NCI-H345 (cell line): ENCODE data around the gene PCNX4.
A peak's percentile ranks its signal among the peaks of the same experiment; 100 is the strongest.
"Not testable (repeated sequence)": the region's sequence is repeated elsewhere in the genome, so short reads cannot be mapped to it uniquely, and the experiment has no call there.

Source experiments
- DNase-seq: peaks from one replicate; lab custom pipeline; 2025; lab: John Stamatoyannopoulos, UW

The PCNX4 gene

GRCh38 chr14:60091550-60092525, at the start of gene PCNX4:
Gene PCNX4, plus strand, starts transcription at chr14:60091923. Its CDS starts 15,716 bp downstream, at chr14:60107639.
- DNase-seq, result peak; percentile 99

GRCh38 chr14:60047976-60048375, 43.7 kb upstream of the PCNX4 start:
- not testable (repeated sequence) for DNase-seq

DNA sequence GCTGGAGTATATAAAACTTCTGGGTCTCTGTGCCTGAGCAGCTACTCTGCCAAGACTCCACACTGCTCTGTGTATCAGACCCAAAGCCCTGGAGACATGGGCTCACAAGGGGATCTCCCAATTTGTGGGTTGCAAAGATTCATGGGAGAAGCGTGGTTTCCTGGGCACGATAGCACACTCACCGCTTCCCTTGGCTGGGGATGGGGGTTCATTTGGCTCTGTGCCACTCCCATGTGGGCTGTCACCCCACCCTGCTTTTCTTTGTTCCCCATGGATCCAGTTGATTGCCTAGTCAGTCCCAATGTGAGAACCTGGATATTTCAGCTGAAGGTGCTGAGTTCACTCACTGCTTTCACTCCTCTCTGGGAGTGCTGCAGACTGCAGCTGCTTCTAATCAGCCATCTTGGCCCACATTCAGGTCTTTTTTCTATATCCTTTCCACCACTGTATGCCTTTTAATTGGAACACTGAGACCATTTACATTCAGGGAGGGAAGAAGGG, 40.0 kb upstream of the PCNX4 start:
- no peak for DNase-seq

DNA sequence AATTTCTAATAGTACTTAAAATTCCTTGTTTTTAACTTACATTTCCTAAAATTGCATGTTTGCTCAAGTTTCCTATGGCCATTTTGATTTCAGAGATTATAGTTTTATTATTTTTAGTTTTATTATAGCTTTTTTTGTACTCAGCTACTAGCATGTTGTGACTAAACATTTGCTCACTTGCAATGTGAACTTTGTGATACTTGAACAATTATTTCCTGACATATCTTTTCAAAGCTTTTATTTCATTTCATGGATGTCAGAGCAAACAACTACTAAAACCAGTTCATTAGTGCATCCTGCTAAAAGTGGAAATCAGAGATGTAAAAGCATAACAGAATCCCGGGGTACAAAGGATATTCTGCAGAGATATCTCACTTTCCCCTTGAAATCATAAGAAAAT, 33.6 kb upstream of the PCNX4 start:
- DNase-seq, result no peak

DNA sequence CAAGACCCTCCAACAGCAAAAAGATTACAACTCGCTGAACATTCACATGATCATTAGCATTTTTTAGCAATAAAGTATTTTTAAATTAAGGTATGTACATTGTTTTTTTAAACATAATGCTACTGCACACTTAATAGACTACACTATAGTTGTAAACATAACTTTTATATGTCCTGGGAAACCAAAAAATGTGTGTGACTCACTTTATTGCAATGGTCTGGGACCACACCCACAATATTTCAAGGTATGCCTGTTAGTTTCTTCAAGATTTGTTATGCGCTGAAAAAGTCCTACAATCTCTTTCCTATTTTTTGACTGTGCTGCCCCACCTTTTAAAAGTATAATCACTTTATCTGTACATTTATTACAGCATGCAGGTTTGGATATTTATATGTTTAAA, 30.4 kb upstream of the PCNX4 start:
- DNase-seq, result no peak

GRCh38 chr14:60064491-60065072, 27.1 kb upstream of the PCNX4 start:
- peak; percentile 6 for DNase-seq

- no peak for DNase-seq
Measured at GRCh38 chr14:60067882-60068281, 23.8 kb upstream of the PCNX4 start.

- DNase-seq, result no peak
Measured at GRCh38 chr14:60079723-60080122, 12.0 kb upstream of the PCNX4 start.

- no peak for DNase-seq
Measured at GRCh38 chr14:60085085-60085484, 6.6 kb upstream of the PCNX4 start.

DNA sequence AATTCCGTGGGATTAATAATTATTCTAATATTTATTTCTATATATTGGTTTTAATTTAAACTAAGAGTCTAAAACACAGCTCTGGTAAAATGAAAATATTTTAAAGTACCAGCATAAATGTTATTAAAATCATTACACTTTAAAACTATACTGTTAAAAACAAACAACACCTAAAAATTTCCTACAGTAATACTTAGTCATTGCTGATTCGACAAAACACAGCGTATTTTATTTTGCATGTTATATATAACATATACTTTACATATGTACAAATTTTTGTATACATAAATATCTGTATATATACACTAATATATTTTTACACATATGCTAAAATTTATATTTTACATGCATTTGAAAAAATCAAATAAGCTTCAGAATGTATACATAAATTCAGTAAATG, 6.0 kb upstream of the PCNX4 start:
- no peak for DNase-seq

GRCh38 chr14:60087668-60088067, 4.1 kb upstream of the PCNX4 start:
- DNase-seq, result no peak

- no peak for DNase-seq
Measured at GRCh38 chr14:60089221-60089620, 2.5 kb upstream of the PCNX4 start.

- DNase-seq, result peak; percentile 54
Measured at GRCh38 chr14:60090864-60091519, 731 bp upstream of the PCNX4 start.

- DNase-seq, result peak; percentile 35
Measured at GRCh38 chr14:60092526-60092920, 800 bp downstream of the PCNX4 start.

DNA sequence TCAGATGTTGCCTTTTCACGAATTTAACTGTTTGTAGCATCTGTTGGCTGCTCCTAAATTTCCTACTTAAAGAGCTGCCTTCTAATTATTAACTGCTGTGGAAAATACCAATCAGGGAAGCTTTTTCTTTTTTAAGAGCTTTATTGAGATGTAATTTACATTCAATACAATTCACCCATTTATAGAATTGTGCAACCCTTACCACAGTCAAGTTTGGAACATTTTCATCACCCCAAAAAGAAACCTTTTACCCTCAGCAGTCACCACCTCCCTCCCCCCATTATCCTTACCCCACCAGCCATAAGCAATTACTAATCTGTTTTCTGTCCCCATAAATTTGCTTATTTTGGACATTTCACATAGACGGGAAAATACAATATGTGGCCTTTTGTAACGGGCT, 1.4 kb downstream of the PCNX4 start:
- DNase-seq, result no peak

DNA sequence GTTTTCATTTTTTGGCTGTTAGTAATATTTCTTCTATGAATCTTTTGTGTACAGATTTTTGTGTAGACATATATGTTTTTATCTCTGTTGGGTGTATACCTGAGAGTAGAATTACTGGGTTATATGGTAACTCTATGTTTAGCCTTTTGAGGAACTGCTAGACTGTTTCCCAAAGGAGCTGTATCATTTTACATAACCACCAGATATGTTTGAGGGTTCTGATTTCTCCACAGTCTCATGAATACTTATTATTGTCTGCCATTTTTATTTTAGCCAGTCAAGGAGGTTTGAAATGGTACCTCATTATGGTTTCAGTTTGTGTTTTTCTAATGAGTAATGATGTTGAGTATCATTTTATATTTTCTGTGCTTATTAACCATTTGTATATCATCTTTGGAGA, 1.9 kb downstream of the PCNX4 start:
- DNase-seq, result no peak

DNA sequence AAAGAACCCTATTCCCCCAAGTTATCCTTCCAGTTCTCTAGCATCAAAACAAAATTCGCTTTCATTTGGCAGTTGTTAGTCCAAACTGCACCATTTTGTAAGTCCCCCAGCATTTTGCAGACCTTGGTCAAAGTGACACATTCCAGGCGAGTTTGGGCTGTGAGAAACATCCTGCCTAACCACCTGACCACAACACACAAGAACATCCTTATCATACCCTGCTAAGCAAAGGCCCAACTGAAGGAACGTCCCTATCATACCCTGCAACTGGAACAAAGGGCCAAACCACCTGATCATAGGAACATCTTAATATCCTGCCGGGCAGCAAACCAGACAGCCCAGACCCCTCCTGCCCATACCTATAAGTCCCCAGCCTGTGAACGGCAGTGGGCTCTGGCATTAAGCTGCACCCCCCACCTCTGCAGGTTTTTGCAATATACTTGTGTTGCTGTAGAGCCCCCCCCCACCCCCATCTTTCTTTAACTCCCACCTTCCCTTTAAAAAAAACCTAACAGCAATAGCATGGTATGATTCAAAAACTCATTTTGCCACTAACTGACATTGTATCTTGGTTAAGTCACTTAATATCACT, 2.7 kb downstream of the PCNX4 start:
- DNase-seq, result no peak

DNA sequence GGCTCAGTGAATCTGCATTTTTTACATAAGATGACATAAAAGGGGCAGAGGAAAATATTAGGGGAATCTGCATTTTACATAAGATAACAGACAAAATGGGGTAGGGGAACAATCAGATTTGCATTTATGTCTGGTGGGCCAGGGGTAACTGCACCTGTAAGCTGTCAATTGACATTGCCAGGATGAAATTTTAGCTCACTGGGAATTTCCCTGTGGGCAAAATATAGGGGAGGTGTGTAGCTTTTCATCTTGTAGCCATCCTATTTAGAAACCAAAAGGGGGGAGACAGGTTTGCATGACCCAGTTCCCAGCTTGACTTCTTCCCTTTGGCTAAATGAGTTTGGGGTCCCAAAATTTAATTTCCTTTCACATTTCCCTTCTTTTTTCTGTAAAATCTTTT, 3.5 kb downstream of the PCNX4 start:
- no peak for DNase-seq

DNA sequence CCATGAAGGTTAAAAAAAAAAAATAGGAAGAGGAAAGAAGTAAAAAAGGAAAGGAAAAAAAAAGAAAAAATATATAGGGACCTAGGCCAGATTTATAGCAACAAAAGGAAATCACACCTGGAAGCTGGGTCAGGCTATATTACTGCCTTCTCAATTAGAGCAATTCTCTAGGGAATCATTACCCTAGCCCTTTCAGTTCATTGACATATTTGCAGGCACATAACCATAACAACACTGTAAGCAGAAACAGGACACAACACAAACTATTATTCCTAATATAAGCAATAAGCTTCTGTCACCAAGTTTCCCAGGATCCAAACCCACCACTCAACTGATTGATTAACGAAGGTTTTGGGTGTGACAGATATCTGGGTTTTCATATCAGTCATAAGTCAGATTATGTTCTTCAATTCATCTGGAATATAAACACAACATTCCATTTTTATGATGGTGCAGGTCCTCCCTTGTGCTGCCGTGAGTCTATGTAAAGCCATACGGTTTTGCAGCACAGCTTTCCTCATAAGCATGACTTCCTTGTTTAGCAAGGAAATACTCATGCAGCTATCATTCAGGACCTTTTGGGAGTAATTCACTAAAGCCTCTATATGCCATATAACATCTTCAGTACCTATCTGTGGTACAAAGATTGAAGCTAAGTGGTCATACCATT, 4.2 kb downstream of the PCNX4 start:
- no peak for DNase-seq

- no peak for DNase-seq
Measured at GRCh38 chr14:60097974-60098373, 6.3 kb downstream of the PCNX4 start.

DNA sequence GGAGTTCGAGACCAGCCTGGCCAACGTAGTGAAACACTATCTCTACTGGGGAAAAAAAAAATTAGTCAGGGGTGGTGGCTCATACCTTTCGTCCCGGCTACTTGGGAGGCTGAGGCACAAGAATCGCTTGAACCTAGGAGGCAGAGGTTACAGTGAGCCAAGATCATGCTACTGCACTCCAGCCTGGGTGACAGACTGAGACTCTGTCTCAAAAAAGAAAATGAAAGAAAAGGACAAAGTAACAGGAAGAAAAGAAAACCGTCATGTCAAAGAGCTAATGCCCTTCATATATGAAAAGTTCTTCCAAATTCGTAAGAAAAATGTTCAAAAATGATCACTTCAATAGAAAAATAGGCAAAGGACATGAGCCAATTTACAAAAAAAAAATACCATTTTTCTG, 8.1 kb downstream of the PCNX4 start:
- DNase-seq, result not testable (repeated sequence)

GRCh38 chr14:60101786-60102185, 10.1 kb downstream of the PCNX4 start:
- DNase-seq, result no peak
